C4-2B (cell line): ENCODE data around the gene PMPCA.

ENCODE experiments used
- H3K27ac ChIP-seq: fragments of 450-650 bp; 2 replicates; pipeline ENCODE4 v1.5.1; 2017
- ZFX ChIP-seq: fragments of 450-650 bp; IDR thresholded peaks from 2 replicates; pipeline ENCODE4 v1.6.1; 2017
- TF ChIP-seq, protein P1 (sequence below): fragments of 450-650 bp; conservative IDR thresholded peaks from 2 replicates; pipeline ENCODE4 v1.5.1; 2017; ENCODE audit warnings: mild to moderate bottlenecking

Gene PMPCA

DNA sequence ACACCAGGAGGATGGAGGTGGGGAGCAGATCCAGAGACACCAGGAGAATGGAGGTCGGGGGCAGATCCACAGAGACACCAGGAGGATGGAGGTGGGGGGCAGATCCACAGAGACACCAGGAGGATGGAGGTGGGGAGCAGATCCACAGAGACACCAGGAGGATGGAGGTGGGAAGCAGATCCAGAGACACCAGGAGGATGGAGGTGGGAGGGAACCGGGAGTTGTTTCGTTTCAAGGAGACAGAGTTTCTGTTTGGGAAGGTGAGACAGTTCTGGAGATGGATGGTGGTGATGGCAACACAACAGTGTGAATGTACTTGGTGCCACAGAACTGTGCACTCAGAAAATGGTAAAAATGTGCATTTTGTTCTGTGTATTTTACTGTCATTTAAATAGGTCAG, 38.2 kb downstream of the PMPCA start:
- no peak overlapping the region for H3K27ac ChIP-seq
- TF ChIP-seq, protein P1, sequence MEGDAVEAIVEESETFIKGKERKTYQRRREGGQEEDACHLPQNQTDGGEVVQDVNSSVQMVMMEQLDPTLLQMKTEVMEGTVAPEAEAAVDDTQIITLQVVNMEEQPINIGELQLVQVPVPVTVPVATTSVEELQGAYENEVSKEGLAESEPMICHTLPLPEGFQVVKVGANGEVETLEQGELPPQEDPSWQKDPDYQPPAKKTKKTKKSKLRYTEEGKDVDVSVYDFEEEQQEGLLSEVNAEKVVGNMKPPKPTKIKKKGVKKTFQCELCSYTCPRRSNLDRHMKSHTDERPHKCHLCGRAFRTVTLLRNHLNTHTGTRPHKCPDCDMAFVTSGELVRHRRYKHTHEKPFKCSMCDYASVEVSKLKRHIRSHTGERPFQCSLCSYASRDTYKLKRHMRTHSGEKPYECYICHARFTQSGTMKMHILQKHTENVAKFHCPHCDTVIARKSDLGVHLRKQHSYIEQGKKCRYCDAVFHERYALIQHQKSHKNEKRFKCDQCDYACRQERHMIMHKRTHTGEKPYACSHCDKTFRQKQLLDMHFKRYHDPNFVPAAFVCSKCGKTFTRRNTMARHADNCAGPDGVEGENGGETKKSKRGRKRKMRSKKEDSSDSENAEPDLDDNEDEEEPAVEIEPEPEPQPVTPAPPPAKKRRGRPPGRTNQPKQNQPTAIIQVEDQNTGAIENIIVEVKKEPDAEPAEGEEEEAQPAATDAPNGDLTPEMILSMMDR, result no peak
- TF ChIP-seq ZFX, result no peak

DNA sequence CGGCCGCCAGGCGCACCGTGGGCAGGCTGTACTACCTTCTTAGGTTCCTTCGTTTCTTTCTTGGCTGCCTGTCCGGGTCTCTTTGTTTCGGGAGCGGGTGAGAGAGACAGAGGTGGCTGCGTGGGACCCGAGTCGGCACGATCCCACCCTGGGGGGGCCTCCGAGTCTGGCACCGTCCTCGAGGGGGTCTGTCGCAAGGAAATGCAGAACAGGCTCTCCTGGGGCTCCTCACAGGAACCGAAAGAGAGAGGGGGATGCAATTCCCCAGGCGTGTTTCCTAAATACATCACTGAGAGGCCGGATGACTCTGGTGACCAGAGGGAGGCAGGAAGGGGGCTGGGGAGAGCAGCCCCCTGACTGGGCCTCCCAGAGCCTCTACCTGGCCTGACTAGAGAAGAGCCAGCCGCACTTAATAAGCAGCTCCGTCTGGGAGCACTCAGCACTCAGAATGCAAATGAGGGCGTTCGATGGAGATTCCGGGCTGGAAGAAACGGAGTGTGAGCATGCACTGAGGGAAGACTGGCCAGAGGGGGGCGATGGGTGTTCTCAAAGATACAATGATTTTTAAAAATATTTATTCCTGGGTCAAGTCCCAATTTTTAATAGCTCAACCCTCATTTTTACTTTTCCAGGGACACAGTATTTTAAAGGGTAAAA, 40.9 kb downstream of the PMPCA start:
- TF ChIP-seq, protein P1, result no peak
- TF ChIP-seq ZFX, result no peak
- H3K27ac ChIP-seq, result no peak overlapping the region

DNA sequence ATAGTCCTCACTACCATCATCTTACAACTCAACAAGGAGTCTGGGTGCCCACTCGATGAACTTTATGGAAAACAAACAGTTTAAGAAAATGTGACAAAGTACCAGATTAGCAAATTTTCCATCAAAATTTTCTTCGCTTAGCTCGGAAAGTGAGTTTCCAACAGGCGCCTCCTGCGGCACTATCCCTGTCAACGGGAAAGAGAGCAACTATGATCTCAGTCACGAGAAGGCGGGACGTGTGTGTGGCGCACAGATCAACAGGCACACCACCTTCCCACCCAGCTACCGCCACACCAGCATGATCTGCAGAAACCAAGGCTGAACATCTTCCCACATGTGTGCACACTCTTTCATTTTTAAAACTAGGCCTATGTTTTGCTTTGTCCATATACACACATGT, 42.9 kb downstream of the PMPCA start:
- H3K27ac ChIP-seq, result no peak overlapping the region
- TF ChIP-seq, protein P1, result no peak
- TF ChIP-seq ZFX, result no peak

GRCh38 chr9:136454026-136454796, 43.8 kb downstream of the PMPCA start:
- TF ChIP-seq, protein P1, result no peak
- TF ChIP-seq ZFX, result no peak

GRCh38 chr9:136455043-136456002, 44.9 kb downstream of the PMPCA start:
- no peak overlapping the region for H3K27ac ChIP-seq
- no peak for TF ChIP-seq ZFX
- TF ChIP-seq, protein P1, result no peak

More at GRCh38 chr9:136454026-136454796, 43.8 kb downstream of the PMPCA start:
- H3K27ac ChIP-seq, result no peak overlapping the region

DNA sequence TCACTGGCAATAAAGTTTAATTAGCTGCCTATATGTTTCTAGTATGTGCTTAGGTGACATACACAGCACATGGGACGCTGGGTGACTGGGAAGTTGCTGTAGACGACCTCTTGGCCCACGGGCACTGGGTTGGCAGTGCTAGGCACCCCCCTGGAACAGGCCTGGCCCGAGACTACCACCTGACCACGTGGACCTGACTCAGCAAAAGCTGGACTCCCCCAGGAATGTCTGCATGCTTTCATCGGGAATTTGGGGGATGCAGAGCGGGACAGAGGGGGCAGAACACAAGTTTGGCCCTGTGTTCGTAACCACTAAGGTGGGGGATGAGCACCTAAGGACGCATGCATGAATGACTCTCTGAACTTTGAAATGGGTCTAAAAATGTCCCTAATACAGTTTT, 45.8 kb downstream of the PMPCA start:
- H3K27ac ChIP-seq, result no peak overlapping the region
- TF ChIP-seq ZFX, result no peak
- TF ChIP-seq, protein P1, result no peak
